Mucosa of stomach (tissue), 1 donor: ENCODE data around the gene FAM78B.

Experiments
- H3K27me3 ChIP-seq: one replicate; pipeline ENCODE4 v1.7.0; 2013; ENCODE audit warnings: mild to moderate bottlenecking, low read length; ENCODE audit not compliant: control insufficient read depth, insufficient read depth
- H3K36me3 ChIP-seq: one replicate; pipeline ENCODE4 v1.7.0; 2013; ENCODE audit warnings: low read length; ENCODE audit not compliant: control insufficient read depth, insufficient read depth
- H3K4me1 ChIP-seq: one replicate; pipeline ENCODE4 v1.7.0; 2013; ENCODE audit warnings: mild to moderate bottlenecking, low read length; ENCODE audit not compliant: control insufficient read depth, insufficient read depth
- H3K4me3 ChIP-seq: one replicate; pipeline ENCODE4 v1.7.0; 2013; ENCODE audit warnings: low read length
- H3K9ac ChIP-seq: one replicate; pipeline ENCODE4 v1.7.0; 2013; ENCODE audit warnings: mild to moderate bottlenecking, low read length, moderate library complexity
- H3K9me3 ChIP-seq: one replicate; pipeline ENCODE4 v1.7.0; 2013; ENCODE audit warnings: mild to moderate bottlenecking, low read length, moderate library complexity; ENCODE audit not compliant: control insufficient read depth
- donor health status: Pancreatic carcinoma.

The FAM78B gene

DNA sequence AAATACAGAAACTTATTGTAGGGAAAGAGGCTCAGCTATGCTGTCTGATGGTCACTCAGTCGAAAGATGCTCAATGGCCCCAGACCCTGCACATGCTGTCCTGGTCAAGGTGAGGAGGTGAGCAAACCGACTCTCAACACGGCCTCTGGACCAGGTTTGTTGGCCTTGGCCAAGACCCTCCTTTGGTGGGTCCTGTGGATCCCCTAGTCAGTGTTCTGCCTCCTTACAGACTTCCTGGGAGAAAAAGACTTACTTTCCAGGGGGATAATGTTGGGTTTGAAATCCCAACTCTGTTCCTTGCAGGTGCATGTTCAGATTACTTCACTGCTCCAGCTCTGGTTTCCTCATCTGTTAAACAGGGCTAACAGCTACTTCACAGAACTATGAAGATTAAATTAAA lies 53.8 kb downstream of the FAM78B start:
- H3K4me1 ChIP-seq, result no peaks in the 10 kb centered on the region
- H3K36me3 ChIP-seq, result no peaks in the 10 kb centered on the region
- no peak overlapping the region for H3K4me3 ChIP-seq
- H3K27me3 ChIP-seq, result no peaks in the 10 kb centered on the region
- H3K9ac ChIP-seq, result no peak overlapping the region
- no peaks in the 10 kb centered on the region for H3K9me3 ChIP-seq

DNA sequence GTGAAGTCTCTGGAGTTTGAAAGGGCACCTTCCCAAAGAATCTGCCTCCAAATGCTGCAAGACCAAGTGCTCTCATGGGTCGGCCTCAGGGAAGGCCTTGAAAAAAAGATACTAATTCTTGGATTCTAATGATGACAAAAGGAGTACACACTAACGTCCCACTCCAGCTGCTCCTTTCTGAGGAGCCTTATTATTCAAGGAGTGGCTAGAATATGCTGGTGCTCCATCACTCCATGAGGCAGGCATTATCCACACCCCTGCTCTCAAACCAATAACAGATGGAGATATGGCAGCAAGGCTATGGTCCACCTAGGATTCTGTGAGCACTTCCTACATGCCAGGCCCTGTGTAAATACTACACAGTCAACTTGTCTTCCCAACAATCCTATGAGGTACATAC lies 54.4 kb downstream of the FAM78B start:
- H3K4me1 ChIP-seq, result no peaks in the 10 kb centered on the region
- no peaks in the 10 kb centered on the region for H3K36me3 ChIP-seq
- H3K4me3 ChIP-seq, result no peak overlapping the region
- no peaks in the 10 kb centered on the region for H3K27me3 ChIP-seq
- no peaks in the 10 kb centered on the region for H3K9me3 ChIP-seq
- H3K9ac ChIP-seq, result no peak overlapping the region

DNA sequence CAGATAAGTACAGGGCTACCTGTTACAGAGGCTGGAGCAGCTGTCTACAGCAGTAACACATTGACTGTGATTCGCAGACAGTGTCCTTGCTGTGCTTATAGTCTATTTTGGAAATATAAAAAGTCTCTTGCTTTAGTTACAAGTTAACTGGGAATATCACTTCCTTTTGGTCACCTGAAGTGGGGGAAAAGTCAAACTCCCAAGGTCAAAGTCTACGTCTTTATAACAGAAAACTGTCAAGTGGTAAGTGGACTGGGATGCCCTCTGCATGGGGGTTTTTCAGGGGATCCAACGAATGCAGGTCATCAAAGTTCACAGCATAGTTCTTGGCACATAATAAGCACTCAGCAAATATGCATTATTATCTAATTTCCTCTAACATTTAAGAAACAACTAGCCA lies 55.4 kb downstream of the FAM78B start:
- Histone ChIP-seq H3K4me1 (no peaks in the 10 kb centered on the region), H3K9ac (no peak overlapping the region), H3K27me3 (no peaks in the 10 kb centered on the region), H3K4me3 (no peak overlapping the region), H3K9me3 (no peaks in the 10 kb centered on the region), H3K36me3 (no peaks in the 10 kb centered on the region)

DNA sequence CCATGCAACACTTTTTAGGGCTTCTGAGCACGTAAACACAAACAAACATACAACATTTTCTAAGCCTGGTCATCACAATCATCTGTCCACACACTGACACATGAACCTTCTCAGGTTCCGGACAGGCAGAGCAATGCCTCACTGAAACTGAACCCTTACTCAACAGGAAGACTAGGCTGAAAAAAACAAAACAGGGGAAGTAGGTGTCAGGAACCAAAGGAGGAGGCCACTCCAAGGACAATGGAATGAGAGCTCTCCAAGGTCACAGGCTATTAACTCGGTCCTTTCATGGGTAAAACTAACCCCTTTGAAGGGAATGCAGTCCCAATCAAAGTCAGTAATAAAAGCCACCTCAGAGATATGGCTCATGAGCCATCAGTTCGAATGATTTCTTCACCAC lies 76.6 kb downstream of the FAM78B start:
- no peak overlapping the region for H3K9ac ChIP-seq
- no peaks in the 10 kb centered on the region for H3K36me3 ChIP-seq
- H3K9me3 ChIP-seq, result no peaks in the 10 kb centered on the region
- H3K4me1 ChIP-seq, result no peaks in the 10 kb centered on the region
- no peaks in the 10 kb centered on the region for H3K27me3 ChIP-seq
- no peak overlapping the region for H3K4me3 ChIP-seq

DNA sequence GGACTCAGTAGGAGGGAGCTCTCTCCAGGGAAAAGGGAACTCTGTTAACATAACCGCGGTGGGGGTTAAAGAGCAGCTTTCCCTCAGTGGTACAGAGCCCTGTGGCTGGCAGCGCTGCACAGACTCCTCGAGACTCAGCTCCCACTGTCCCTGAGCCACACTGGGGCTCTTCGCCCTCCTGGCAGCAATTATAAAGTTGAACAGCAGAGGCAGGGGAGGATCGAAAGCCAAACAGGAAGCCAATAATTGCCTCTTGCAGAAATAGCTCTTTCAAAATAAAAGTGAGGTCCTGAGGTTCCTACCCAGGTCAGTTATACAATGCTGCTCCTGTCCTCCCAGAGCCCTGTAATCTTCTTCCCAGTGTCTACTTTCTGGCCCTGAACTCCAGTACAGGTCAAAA lies 77.0 kb downstream of the FAM78B start:
- Histone ChIP-seq H3K9ac (no peak overlapping the region), H3K27me3 (no peaks in the 10 kb centered on the region), H3K36me3 (no peaks in the 10 kb centered on the region), H3K4me3 (no peak overlapping the region), H3K9me3 (no peaks in the 10 kb centered on the region), H3K4me1 (no peaks in the 10 kb centered on the region)

DNA sequence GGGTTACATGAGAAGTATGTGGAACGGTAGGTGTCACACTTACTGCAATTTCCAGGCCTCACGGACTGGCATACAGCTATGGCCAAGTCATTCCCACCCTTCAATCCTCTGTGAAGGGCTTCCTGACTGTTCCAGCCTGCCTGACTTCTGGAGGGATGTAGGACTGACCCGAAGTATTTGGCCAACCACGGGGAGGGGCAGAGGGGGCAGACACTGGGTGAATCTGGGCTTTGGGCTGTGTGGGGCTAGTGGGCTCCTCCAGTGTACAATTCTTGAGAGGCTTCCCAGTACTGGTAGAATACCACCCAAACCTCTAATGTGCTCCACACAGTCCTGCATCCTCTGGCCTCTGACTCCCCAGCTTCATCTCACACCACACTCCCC lies 78.2 kb downstream of the FAM78B start:
- Histone ChIP-seq H3K9ac (no peak overlapping the region), H3K9me3 (no peaks in the 10 kb centered on the region), H3K27me3 (no peaks in the 10 kb centered on the region), H3K4me1 (no peaks in the 10 kb centered on the region), H3K36me3 (no peaks in the 10 kb centered on the region), H3K4me3 (no peak overlapping the region)

DNA sequence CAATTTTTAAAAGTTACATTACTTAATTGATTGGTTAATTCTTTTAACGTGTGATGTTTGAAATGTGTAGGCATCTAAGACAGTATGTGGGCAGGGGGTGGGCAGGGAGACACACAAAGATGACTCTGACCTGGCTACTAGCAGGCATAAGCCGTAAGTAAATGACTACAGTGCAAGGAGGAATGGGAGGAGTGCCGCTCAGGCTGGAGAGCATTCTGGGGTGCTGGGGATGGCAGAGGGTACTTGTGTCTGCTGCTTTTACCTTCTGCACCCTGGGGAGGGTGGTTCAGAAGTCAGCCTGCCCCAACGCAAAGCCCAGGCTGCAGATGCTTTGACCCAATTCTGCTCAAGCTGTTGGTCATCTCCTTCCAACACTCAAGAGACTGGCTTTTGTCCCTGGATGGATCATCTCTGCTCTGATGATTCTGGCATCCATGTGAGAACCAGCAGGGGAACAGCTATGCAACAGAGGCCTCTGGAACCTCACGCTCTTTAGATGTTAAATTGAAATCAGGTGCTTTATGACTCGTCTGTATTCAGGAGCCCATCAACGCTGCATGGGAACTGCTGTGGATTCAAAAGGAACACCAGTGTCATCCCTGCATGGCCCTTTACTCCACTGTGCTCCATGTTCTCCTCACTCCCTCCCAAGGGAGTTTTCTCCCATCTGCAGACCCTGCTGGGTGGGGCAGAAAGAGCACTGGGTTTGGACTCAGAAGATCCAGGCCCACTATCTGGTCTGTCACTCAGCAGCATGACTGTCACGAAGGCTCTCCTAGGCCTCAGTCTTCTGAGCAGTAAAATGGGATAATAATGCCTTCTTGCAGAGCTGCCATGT lies 78.8 kb downstream of the FAM78B start:
- Histone ChIP-seq H3K4me3 (no peak overlapping the region), H3K4me1 (no peaks in the 10 kb centered on the region), H3K9me3 (no peaks in the 10 kb centered on the region), H3K27me3 (no peaks in the 10 kb centered on the region), H3K36me3 (no peaks in the 10 kb centered on the region), H3K9ac (no peak overlapping the region)

DNA sequence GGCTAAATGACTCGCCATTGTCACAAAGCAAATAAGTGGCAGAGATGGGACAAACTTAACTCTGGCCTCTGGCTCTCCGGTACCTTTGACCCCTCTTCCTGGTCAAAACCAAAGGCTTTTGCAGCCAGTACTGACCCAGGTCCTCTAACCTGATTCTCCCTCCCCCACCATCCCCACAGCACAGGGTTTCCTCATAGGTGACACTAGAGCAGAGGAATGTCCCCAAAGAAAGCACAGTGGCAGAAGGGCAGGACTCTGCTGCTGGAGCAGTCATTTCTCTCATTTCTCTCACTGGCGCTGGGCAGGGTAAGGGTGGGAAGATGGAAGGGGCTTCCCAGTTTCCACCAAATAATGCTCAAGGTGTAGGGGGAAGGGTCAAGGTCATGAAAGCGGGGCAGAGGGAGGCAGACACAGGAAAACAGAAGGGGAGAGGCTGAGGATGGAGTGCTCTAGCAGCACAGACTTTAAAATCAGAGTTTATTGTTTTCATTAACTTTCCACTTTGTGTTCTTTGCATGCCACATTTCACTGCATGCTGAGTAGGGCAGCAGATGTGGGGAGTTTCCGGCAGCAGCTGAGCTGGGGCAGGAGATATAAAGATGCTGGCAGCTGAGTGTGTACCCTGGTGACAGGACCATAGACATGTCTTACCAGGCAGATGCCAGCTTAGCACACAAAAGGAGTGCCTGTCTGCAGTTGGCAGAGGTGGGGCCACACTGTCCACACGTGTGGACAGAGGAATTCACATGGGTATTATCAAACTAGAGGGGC lies 80.5 kb downstream of the FAM78B start:
- Histone ChIP-seq H3K27me3 (no peaks in the 10 kb centered on the region), H3K9ac (no peak overlapping the region), H3K4me3 (no peak overlapping the region), H3K4me1 (no peaks in the 10 kb centered on the region), H3K9me3 (no peaks in the 10 kb centered on the region), H3K36me3 (no peaks in the 10 kb centered on the region)

DNA sequence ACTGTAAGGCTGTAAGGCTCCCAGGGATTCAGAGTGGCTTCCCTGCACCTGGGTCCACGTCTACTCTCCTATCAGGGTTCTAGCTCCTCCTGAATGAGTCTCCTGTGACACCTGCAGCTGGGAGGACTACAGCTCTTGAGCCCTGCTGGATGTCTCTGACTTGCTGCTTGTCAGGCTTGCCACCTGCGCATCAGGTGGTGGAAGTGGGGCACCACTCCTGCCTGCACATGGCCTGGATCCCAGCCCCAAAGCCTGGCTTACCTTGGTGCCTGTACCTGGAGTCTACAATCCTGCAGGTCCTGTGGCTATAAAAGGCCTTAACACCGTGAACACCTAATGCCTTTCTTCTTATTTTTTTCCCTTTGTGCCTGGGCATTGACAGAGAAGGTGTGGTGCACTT lies 82.2 kb downstream of the FAM78B start:
- no peaks in the 10 kb centered on the region for H3K4me1 ChIP-seq
- H3K4me3 ChIP-seq, result no peak overlapping the region
- no peak overlapping the region for H3K9ac ChIP-seq
- no peaks in the 10 kb centered on the region for H3K36me3 ChIP-seq
- H3K27me3 ChIP-seq, result no peaks in the 10 kb centered on the region
- H3K9me3 ChIP-seq, result no peaks in the 10 kb centered on the region

DNA sequence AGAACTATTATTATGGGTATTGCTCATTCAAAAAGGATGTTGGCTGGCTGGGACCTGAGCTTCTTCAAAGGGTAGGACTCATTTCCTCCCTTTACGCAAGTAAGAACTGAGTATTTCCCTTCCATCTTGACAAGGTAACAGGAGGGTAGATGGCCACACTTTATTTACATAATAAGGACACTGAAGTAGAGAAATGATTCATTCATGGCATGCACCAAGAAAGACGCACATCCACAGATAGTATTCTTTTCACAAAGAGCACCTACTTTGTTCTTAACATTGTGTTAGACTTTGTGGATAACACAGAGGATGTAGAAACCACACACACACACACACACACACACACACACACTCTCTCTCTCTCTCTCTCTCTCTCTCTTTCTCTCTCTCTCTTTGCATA lies 82.9 kb downstream of the FAM78B start:
- H3K27me3 ChIP-seq, result no peaks in the 10 kb centered on the region
- H3K9me3 ChIP-seq, result no peaks in the 10 kb centered on the region
- no peaks in the 10 kb centered on the region for H3K36me3 ChIP-seq
- H3K4me3 ChIP-seq, result no peak overlapping the region
- no peaks in the 10 kb centered on the region for H3K4me1 ChIP-seq
- no peak overlapping the region for H3K9ac ChIP-seq

DNA sequence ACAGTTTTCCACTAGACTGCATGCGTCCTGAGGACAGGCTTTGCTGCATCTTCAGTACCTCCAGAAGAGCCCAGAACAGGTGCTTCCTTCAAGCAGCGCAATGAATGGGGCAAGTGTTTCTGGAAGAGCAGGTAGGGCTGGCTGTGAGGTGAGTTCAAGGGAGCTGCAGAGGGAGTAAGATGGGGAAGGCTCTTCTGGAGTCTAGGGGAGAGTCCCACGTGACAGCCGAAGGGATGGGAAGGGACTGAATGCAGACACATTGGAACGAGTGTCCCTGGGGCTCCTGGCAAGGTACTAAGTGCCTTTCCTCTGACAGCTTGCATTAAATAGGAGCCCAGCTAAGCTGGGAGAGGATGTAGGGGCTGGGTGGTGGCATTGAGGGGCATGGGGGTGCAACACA lies 84.2 kb downstream of the FAM78B start:
- H3K9ac ChIP-seq, result no peak overlapping the region
- no peaks in the 10 kb centered on the region for H3K4me1 ChIP-seq
- H3K27me3 ChIP-seq, result no peaks in the 10 kb centered on the region
- H3K36me3 ChIP-seq, result no peaks in the 10 kb centered on the region
- no peaks in the 10 kb centered on the region for H3K9me3 ChIP-seq
- no peak overlapping the region for H3K4me3 ChIP-seq

DNA sequence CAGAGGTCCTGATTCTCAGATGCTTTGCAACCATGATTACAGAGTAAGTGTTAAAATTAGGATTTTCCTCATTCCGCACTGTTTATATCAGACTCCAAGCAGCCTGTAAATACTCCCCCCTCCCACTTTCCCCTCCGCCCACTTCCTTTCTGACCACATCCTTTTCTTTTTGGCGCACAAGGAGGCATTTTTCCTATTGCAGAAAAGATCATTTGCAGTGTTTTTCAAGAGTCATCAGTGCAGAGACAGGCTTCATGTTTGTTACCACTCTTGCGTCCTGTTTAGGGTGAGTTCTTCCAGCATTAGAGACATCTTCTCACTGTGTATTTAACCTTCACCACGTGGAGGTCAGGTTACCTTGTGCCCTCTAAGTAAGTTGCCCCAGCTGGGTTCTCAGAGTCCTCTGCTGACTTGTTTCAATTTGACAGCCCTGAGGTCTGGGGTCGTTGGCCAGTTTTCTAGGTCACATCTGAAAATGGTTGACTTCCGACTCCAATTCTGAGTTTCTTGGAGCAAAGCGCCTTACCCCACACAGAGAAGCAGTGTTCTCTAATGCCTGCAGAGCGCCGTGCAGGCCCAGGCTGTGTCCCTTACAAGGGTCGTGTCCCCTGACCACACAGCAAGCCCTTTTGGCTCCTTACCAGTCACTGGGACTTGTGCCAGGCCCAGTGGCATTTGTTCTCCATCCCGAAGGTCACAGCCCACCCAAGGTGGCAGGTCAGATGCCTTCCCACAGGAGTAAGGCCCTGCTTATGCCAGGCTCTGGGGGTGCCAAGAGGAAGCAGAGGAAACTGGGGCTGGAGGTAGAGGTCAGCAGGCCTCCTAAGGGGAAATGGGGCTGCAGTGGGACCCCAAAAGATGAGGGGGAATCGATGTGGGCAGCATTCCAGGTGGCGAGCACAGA lies 85.6 kb downstream of the FAM78B start:
- no peak overlapping the region for H3K4me3 ChIP-seq

More for the DNA sequence above, 85.6 kb downstream of the FAM78B start:
- H3K9me3 ChIP-seq, result no peaks in the 10 kb centered on the region
- H3K9ac ChIP-seq, result no peak overlapping the region
- no peaks in the 10 kb centered on the region for H3K36me3 ChIP-seq
- H3K4me1 ChIP-seq, result no peaks in the 10 kb centered on the region
- H3K27me3 ChIP-seq, result no peaks in the 10 kb centered on the region
